SK-N-SH (cell line): ENCODE data around the gene DDX25. TPM values are rescaled to one million over a fixed set of nuclear protein-coding genes. Genes with fewer than 3 reads are reported as not detected.

ENCODE experiments used
- CTCF ChIA-PET: fragments of 300-600, 350-600 bp; formaldehyde crosslinking; extraction: SDS; loops from one replicate; lab custom pipeline; 2021; lab: Yijun Ruan, JAX
- POLR2A ChIA-PET: fragments of 350-600 bp; sonication (Branson Sonifier 250); formaldehyde crosslinking; extraction: SDS; loops from one replicate; lab custom pipeline; 2020; ENCODE audit warnings: antibody characterized with exemption, inconsistent platforms; lab: Yijun Ruan, JAX
- DNase-seq: peaks from one replicate; pipeline ENCODE4 v3.0.0; 2012
- H2AFZ ChIP-seq: fragments of 200-600 bp; sonication (generic); 2 replicates; pipeline ENCODE4 v1.8.1; 2016; ENCODE audit warnings: antibody characterized with exemption, mild to moderate bottlenecking, low read depth
- H3F3A ChIP-seq: fragments of 200-600 bp; sonication (generic); replicated peaks from 2 replicates; pipeline ENCODE3; 2016; ENCODE audit warnings: antibody characterized with exemption, mild to moderate bottlenecking; ENCODE audit not compliant: insufficient read depth
- H3K27ac ChIP-seq, 2 experiments: fragments of 200-500 bp in 1 of 2; fragments of 200-600 bp in 1 of 2; sonication (Bioruptor generic) in 1 of 2; sonication (generic), shearing (Covaris generic) in 1 of 2; 2 replicates each; pipeline versions ENCODE4 v1.5.1 to v1.6.1; 2014 to 2016; ENCODE audit warnings: low read depth in 2 of 2, inconsistent platforms in 1 of 2, low read length in 1 of 2, mild to moderate bottlenecking in 1 of 2, mixed read lengths in 1 of 2
- H3K27me3 ChIP-seq: fragments of 200-600 bp; sonication (generic), shearing (Covaris generic); 2 replicates; pipeline ENCODE4 v1.6.1; 2016; ENCODE audit warnings: mixed run types; ENCODE audit not compliant: insufficient read depth
- H3K36me3 ChIP-seq, 2 experiments: fragments of 200-500 bp in 1 of 2; fragments of 200-600 bp in 1 of 2; sonication (Bioruptor generic) in 1 of 2; sonication (generic) in 1 of 2; replicated peaks in 1 of 2; 2 replicates each; pipeline versions ENCODE3 to v1.5.1; 2014 to 2016; ENCODE audit warnings: low read length in 1 of 2, mild to moderate bottlenecking in 1 of 2; ENCODE audit not compliant: insufficient read depth in 2 of 2, control insufficient read depth in 1 of 2
- H3K4me1 ChIP-seq, 2 experiments: fragments of 200-500 bp in 1 of 2; fragments of 200-600 bp in 1 of 2; sonication (Bioruptor generic) in 1 of 2; sonication (generic), shearing (Covaris generic) in 1 of 2; 2 replicates each; pipeline versions ENCODE4 v1.5.1 to v1.6.1; 2014 to 2016; ENCODE audit warnings: low read depth in 1 of 2, low read length in 1 of 2, mixed run types in 1 of 2; ENCODE audit not compliant: insufficient read depth in 2 of 2, control insufficient read depth in 1 of 2
- H3K4me2 ChIP-seq: fragments of 200-600 bp; sonication (generic), shearing (Covaris generic); 2 replicates; pipeline ENCODE4 v1.6.1; 2017; ENCODE audit warnings: mixed run types
- H3K4me3 ChIP-seq, 2 experiments: fragments of 200-500 bp in 1 of 2; fragments of 200-600 bp in 1 of 2; sonication (Bioruptor generic) in 1 of 2; sonication (generic), shearing (Covaris generic) in 1 of 2; 2 replicates each; pipeline versions ENCODE4 v1.5.1 to v1.8.1; 2014 to 2016; ENCODE audit warnings: low read depth in 2 of 2, inconsistent platforms in 1 of 2, low read length in 1 of 2, mild to moderate bottlenecking in 1 of 2, mixed read lengths in 1 of 2, moderate library complexity in 1 of 2
- H3K79me2 ChIP-seq: fragments of 200-600 bp; sonication (generic); 2 replicates; pipeline ENCODE4 v1.8.1; 2017; ENCODE audit warnings: mild to moderate bottlenecking; ENCODE audit not compliant: insufficient read depth
- H3K9ac ChIP-seq: fragments of 200-600 bp; sonication (generic); 2 replicates; pipeline ENCODE4 v1.6.1; 2017; ENCODE audit warnings: mixed run types
- H3K9me2 ChIP-seq: fragments of 200-600 bp; sonication (generic); 2 replicates; pipeline ENCODE4 v1.6.1; 2017; ENCODE audit warnings: mixed run types
- H3K9me3 ChIP-seq: fragments of 200-600 bp; sonication (generic); 2 replicates; pipeline ENCODE4 v1.6.1; 2017; ENCODE audit warnings: mixed run types, mild to moderate bottlenecking, moderate library complexity
- H4K20me1 ChIP-seq: fragments of 200-600 bp; sonication (generic); 2 replicates; pipeline ENCODE4 v1.6.1; 2017; ENCODE audit warnings: mild to moderate bottlenecking, mixed run types; ENCODE audit not compliant: insufficient read depth
- CHD2 ChIP-seq: fragments of 150-350 bp; IDR thresholded peaks from 2 replicates; pipeline ENCODE4 v1.6.1; 2018; ENCODE audit warnings: low read length; ENCODE audit not compliant: partially characterized antibody
- EP300 ChIP-seq, 2 experiments: IDR thresholded peaks; 2 replicates each; pipeline versions ENCODE4 v1.4.0 to v1.6.1; 2012; ENCODE audit warnings: borderline replicate concordance in 1 of 2, low read depth in 1 of 2, low read length in 1 of 2
- EZH2phosphoT487 ChIP-seq: fragments of 200-600 bp; sonication (generic); IDR thresholded peaks from 2 replicates; pipeline ENCODE4 v1.6.1; 2017; ENCODE audit warnings: low read depth, mixed run types, mild to moderate bottlenecking, antibody characterized with exemption, moderate library complexity, borderline replicate concordance
- FOXJ3 ChIP-seq: sonication (generic); formaldehyde crosslinking; IDR thresholded peaks from 2 replicates; pipeline ENCODE4 v1.5.1; 2020; ENCODE audit warnings: mild to moderate bottlenecking, missing genetic modification reagents
- RAD21 ChIP-seq: IDR thresholded peaks from 2 replicates; pipeline ENCODE4 v1.6.1; 2012; ENCODE audit warnings: mild to moderate bottlenecking, low read length
- RFX5 ChIP-seq: IDR thresholded peaks from 2 replicates; pipeline ENCODE4 v1.6.1; 2012; ENCODE audit warnings: mild to moderate bottlenecking, improper control_type of control experiment, low read length
- RXRA ChIP-seq: IDR thresholded peaks from 2 replicates; pipeline ENCODE4 v1.4.0; 2012; ENCODE audit warnings: low read depth, mild to moderate bottlenecking, borderline replicate concordance
- SMC3 ChIP-seq: IDR thresholded peaks from 2 replicates; pipeline ENCODE4 v1.6.1; 2012; ENCODE audit warnings: low read depth, low read length, improper control_type of control experiment
- TCF12 ChIP-seq: IDR thresholded peaks from 2 replicates; pipeline ENCODE4 v1.4.0; 2012
- TEAD4 ChIP-seq: IDR thresholded peaks from 2 replicates; pipeline ENCODE4 v1.4.0; 2012; ENCODE audit warnings: mild to moderate bottlenecking, borderline replicate concordance; ENCODE audit not compliant: insufficient read depth
- WGBS: methylation state at CpG from one replicate; pipeline ENCODE4 v1.1.6; 2017; ENCODE audit warnings: low lambda C conversion rate; 5-methylcytosine and 5-hydroxymethylcytosine counted together
- polyA plus RNA-seq, 3 experiments: library from polyadenylated mRNA; depleted of rRNA; stranded (reverse); fragments of >200 nt; gene quantifications; 2 replicates each; pipeline ENCODE4 v1.2.3, GENCODE V29; 2012
- TF ChIP-seq, protein P1 (sequence below): fragments of 200-600 bp; sonication (generic); IDR thresholded peaks from 2 replicates; pipeline ENCODE4 v1.6.1; 2017; ENCODE audit warnings: antibody characterized with exemption, mild to moderate bottlenecking, moderate library complexity
- TF ChIP-seq, protein P2 (sequence below): IDR thresholded peaks from 2 replicates; pipeline ENCODE4 v1.4.0; 2012; ENCODE audit warnings: low read depth
- TF ChIP-seq, protein P3 (sequence below): fragments of 150-350 bp; IDR thresholded peaks from 2 replicates; pipeline ENCODE4 v1.6.1; 2017; ENCODE audit warnings: antibody characterized with exemption, low read length, low read depth, borderline replicate concordance
- TF ChIP-seq, protein P4 (sequence below): IDR thresholded peaks from 2 replicates; pipeline ENCODE4 v1.4.0; 2012; ENCODE audit warnings: low read depth, borderline replicate concordance
- TF ChIP-seq, protein P5 (sequence below): IDR thresholded peaks from 2 replicates; pipeline ENCODE4; 2012

DDX25 gene
- polyA plus RNA-seq, 1 of the 3 experiments (the other 2 are of a cell fraction): 0.12 TPM

DNA sequence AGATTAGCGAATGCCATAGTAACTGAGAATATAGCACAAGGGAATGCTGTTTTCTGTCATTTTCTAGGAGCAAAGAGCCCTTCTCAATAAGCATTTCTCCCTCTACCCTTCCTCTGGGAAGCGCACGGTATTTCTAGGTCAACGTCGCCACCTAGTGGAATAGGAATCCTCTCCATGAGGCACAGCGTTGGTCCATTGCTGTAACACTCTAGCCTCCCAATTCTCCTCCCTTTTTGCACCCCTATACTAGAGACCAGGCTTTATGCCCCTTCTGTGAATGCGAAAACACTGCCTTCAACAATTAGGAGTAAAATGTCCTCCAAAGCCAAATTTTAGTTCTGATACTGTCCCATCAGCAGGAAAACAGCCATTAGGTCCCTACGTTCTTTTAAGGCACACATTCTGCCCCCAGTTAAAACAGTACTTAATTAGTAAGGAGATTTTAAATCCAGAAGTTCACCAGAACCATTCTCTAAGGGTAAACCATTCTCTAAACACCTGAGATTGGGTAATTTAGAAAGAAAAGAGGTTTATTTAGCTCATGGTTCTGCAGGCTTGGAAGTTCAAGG lies 29.7 kb upstream of the DDX25 start:
- peak; percentile 77 for DNase-seq
- Histone ChIP-seq H2AFZ (peak overlapping the region; percentile 76), H3K4me1 (no peaks in the 10 kb centered on the region), H3K79me2 (no peaks in the 10 kb centered on the region), H3K9me3 (no peaks in the 10 kb centered on the region), H4K20me1 (no peaks in the 10 kb centered on the region), H3F3A (no peaks in the 10 kb centered on the region), H3K36me3 (no peaks in the 10 kb centered on the region), H3K4me3 (peak overlapping the region; percentile 19 to 48; a peak in 3 of 4 replicates), H3K9ac (no peak overlapping the region), H3K9me2 (no peaks in the 10 kb centered on the region), H3K4me2 (peak overlapping the region; percentile 38; the same call in 1 of the 2 replicates), H3K27ac (no peak overlapping the region), H3K27me3 (no peaks in the 10 kb centered on the region)
- 10% methylated on average over 8 of the region's 8 CpGs for WGBS
- ChIA-PET POLR2A (no interaction called here), CTCF (interaction anchor here (0.8 to 4.6 kb wide), 9 partner anchors 9 to 249 kb away, joined by 3 to 22 read pairs (median 4); partner anchors contain the start of genes CHEK1 and HYLS1)
- TF ChIP-seq RAD21 (peak; percentile 91), TEAD4 (no peak), SMC3 (peak; percentile 75)
- TF ChIP-seq, protein P1, sequence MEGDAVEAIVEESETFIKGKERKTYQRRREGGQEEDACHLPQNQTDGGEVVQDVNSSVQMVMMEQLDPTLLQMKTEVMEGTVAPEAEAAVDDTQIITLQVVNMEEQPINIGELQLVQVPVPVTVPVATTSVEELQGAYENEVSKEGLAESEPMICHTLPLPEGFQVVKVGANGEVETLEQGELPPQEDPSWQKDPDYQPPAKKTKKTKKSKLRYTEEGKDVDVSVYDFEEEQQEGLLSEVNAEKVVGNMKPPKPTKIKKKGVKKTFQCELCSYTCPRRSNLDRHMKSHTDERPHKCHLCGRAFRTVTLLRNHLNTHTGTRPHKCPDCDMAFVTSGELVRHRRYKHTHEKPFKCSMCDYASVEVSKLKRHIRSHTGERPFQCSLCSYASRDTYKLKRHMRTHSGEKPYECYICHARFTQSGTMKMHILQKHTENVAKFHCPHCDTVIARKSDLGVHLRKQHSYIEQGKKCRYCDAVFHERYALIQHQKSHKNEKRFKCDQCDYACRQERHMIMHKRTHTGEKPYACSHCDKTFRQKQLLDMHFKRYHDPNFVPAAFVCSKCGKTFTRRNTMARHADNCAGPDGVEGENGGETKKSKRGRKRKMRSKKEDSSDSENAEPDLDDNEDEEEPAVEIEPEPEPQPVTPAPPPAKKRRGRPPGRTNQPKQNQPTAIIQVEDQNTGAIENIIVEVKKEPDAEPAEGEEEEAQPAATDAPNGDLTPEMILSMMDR: peak; percentile 86

DNA sequence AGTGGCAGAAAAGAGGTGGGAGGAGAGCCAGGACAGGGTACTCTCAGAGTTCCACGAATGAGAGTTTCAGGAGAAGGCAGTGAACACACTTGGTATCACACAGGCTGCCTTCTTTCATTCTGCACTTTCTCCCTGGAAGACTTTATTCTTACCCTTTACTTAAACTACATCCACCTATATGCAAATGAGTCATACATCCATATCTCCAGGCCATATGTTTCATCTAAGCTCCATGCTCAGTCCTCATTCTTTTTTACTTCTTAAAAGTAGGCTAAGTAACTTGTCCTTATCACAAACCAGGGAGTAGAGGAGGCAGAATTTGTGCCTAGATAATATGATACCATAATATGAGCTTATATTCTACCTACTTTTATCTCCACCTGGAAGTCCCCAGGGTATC lies 23.0 kb upstream of the DDX25 start:
- Histone ChIP-seq H3K27me3 (no peaks in the 10 kb centered on the region), H3K9me2 (no peaks in the 10 kb centered on the region), H3K36me3 (no peaks in the 10 kb centered on the region), H4K20me1 (no peaks in the 10 kb centered on the region), H3K79me2 (no peaks in the 10 kb centered on the region), H3F3A (no peaks in the 10 kb centered on the region), H2AFZ (no peak overlapping the region), H3K9ac (no peak overlapping the region), H3K4me2 (no peak overlapping the region), H3K4me3 (no peak overlapping the region), H3K27ac (no peak overlapping the region), H3K4me1 (no peaks in the 10 kb centered on the region), H3K9me3 (no peaks in the 10 kb centered on the region)
- 11% methylated on average over 1 of the region's 1 CpG for WGBS
- no peak for TF ChIP-seq RAD21
- no peak for TF ChIP-seq EZH2phosphoT487
- TF ChIP-seq CHD2: no peak
- TF ChIP-seq TCF12: no peak
- TF ChIP-seq, protein P2, sequence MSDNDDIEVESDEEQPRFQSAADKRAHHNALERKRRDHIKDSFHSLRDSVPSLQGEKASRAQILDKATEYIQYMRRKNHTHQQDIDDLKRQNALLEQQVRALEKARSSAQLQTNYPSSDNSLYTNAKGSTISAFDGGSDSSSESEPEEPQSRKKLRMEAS: no peak
- no peak for TF ChIP-seq RFX5
- TF ChIP-seq, protein P3, sequence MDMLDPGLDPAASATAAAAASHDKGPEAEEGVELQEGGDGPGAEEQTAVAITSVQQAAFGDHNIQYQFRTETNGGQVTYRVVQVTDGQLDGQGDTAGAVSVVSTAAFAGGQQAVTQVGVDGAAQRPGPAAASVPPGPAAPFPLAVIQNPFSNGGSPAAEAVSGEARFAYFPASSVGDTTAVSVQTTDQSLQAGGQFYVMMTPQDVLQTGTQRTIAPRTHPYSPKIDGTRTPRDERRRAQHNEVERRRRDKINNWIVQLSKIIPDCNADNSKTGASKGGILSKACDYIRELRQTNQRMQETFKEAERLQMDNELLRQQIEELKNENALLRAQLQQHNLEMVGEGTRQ: no peak
- TF ChIP-seq RXRA: no peak
- TF ChIP-seq, protein P4, sequence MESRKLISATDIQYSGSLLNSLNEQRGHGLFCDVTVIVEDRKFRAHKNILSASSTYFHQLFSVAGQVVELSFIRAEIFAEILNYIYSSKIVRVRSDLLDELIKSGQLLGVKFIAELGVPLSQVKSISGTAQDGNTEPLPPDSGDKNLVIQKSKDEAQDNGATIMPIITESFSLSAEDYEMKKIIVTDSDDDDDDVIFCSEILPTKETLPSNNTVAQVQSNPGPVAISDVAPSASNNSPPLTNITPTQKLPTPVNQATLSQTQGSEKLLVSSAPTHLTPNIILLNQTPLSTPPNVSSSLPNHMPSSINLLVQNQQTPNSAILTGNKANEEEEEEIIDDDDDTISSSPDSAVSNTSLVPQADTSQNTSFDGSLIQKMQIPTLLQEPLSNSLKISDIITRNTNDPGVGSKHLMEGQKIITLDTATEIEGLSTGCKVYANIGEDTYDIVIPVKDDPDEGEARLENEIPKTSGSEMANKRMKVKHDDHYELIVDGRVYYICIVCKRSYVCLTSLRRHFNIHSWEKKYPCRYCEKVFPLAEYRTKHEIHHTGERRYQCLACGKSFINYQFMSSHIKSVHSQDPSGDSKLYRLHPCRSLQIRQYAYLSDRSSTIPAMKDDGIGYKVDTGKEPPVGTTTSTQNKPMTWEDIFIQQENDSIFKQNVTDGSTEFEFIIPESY: no peak
- TF ChIP-seq EP300 (IDR thresholded peaks at IDR 0.05; ENCODE audit: borderline replicate concordance in 1 of 2, low read depth in 1 of 2, low read length in 1 of 2): no peak
- TF ChIP-seq, protein P5, sequence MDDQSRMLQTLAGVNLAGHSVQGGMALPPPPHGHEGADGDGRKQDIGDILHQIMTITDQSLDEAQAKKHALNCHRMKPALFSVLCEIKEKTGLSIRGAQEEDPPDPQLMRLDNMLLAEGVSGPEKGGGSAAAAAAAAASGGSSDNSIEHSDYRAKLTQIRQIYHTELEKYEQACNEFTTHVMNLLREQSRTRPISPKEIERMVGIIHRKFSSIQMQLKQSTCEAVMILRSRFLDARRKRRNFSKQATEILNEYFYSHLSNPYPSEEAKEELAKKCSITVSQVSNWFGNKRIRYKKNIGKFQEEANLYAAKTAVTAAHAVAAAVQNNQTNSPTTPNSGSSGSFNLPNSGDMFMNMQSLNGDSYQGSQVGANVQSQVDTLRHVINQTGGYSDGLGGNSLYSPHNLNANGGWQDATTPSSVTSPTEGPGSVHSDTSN: no peak
- no peak for TF ChIP-seq FOXJ3 (CRISPR knock-in tag)
- POLR2A ChIA-PET: no interaction called here
- DNase-seq: no peak
- CTCF ChIA-PET: interaction anchor here (0.8 to 1.7 kb wide), 3 partner anchors 9 to 255 kb away, joined by 3 to 6 read pairs (median 5); no protein-coding TSS in a partner anchor
